ENCODE measurements around the gene LINGO3. TPM values are rescaled to one million over a fixed set of nuclear protein-coding genes. Genes with fewer than 3 reads are reported as not detected.

The LINGO3 gene
- polyA plus RNA-seq, 1 donor (not counting 4 experiments of a cell fraction or from before 2014, with no cell fraction given): not detected

DNA sequence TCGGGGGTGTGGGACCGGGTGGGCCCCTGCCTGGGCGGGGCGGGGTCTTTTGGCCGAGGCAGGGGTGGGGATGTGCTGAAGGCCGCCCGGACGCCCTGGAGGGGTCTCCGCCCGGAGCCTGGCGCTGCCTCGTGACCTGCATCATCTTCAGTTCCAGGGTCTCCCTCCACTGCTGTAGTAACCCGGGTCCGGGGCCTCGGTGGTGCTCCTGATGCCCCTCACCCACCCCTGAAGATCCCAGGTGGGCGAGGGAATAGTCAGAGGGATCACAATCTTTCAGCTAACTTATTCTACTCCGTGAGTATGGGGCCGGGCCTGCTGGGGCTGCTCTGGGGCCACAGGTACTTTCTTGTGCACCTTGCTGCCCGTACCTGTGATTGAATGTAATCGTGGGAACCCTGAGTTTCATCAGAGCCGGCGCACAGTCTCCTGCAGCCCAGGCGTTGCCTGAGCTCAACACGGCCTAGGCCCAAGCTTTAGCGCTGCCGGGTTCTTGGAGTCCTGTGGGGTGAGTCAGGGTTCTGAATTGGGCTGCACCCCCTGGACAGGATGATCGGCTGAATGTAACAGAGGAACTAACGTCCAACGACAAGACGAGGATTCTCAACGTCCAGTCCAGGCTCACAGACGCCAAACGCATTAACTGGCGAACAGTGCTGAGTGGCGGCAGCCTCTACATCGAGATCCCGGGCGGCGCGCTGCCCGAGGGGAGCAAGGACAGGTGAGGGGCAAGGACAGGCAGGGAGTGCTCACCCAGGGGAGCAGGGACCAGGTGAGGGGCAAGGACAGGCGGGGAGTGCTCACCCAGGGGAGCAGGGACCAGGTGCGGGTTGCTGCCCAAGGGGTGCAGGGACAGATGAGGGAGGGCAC is 36.5 kb downstream of the LINGO3 start:
- dilution Hi-C loops (cut with MboI; ENCODE audit: extremely low pct_ligation_motif_present, low sequenced_read_pairs): no loop called here
- Histone ChIP-seq H3K36me3 (ENCODE audit: control insufficient read depth in 2 of 2, extremely low read depth in 1 of 2, insufficient read depth in 2 of 2, low read length in 2 of 2) (peaks cover 11 to 16% of the 10 kb centered on the region in 2 experiments), H3K9me3 (ENCODE audit: control insufficient read depth, low read depth, low read length) (no peaks in the 10 kb centered on the region), H4K20me1 (ENCODE audit: control insufficient read depth, extremely low read depth, insufficient read depth, low read length) (peaks cover 33% of the 10 kb centered on the region), H3K27me3 (ENCODE audit: control insufficient read depth, extremely low read depth, insufficient read depth, low read length) (no peaks in the 10 kb centered on the region), H3K27ac (ENCODE audit: control insufficient read depth, insufficient read depth, low read length) (peak overlapping the region; percentile 75), H3K4me3 (ENCODE audit: control insufficient read depth in 2 of 3, extremely low read depth in 1 of 3, insufficient read depth in 2 of 3, low read depth in 1 of 3, low read length in 3 of 3) (peak overlapping the region; percentile 65 to 99 (median 76)), H3K9ac (ENCODE audit: control insufficient read depth, extremely low read depth, insufficient read depth, low read length) (peak overlapping the region; percentile 93), H2AFZ (ENCODE audit: control insufficient read depth, low read length) (no peak overlapping the region), H3K79me2 (ENCODE audit: control insufficient read depth, insufficient read depth, low read length) (peaks cover 44% of the 10 kb centered on the region), H3K4me2 (ENCODE audit: control insufficient read depth, extremely low read depth, insufficient read depth, low read depth, low read length) (peak overlapping the region; percentile 92), H3K9me1 (ENCODE audit: control insufficient read depth, extremely low read depth, insufficient read depth, low read length) (no peaks in the 10 kb centered on the region), H3K4me1 (ENCODE audit: control insufficient read depth, extremely low read depth, insufficient read depth, low read length) (peaks cover 18% of the 10 kb centered on the region)
- DNase-seq (ENCODE audit: low read depth, low spot score) (no peak), FAIRE-seq (peak; percentile 56)
- TF ChIP-seq EZH2 (IDR thresholded peaks at IDR 0.05; ENCODE audit: low read length) (no peak), CTCF (optimal IDR thresholded peaks at IDR 0.05 in 1 of 3, IDR thresholded peaks at IDR 0.05 in 1 of 3, conservative IDR thresholded peaks at IDR 0.05 in 1 of 3; ENCODE audit: extremely low read depth in 1 of 3, insufficient read depth in 2 of 3, low read length in 3 of 3) (no peak)

DNA sequence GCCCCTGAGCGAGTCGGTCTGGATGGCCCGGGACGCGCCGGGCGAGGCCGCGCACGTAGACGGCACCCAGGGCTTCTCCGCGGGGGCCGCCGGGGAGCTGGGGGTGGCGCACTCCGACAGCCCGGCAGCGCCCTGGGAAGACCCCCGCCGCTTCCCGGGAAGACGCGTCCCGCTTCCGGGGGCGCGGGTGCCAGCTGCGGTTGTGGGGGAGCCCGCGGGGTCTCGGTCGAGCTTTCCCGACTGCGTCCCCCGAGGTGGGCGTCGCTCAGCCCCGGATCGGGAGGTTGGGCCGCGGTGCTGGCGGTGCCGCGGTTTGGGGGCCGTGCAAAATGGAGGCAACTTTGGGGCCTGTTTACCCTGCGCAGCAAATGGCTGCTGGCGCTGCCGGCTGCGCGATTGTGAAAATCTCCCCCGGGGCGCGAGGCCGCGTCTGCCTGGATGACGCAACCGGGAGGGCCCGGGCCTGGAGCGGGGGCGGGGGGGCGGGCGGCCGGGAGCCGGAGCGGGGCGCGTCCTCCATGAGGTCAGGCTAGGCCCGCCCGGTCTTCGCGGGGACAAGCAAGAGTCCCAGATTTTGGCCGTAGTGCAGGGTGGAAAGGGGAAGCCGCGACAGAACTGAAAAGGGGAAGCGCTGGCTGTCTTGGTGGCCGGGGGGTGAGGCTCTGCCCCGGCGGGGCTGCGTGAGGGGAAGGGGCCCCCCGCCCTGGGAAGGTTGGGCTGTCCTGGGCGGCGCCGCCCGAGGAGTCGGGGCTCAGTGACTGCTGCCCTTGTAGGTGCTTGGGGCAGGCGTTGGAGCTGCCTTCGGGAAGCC is 37.3 kb downstream of the LINGO3 start:
- FAIRE-seq: no peak
- Histone ChIP-seq H4K20me1 (ENCODE audit: control insufficient read depth, extremely low read depth, insufficient read depth, low read length) (peaks cover 33% of the 10 kb centered on the region), H3K4me3 (ENCODE audit: control insufficient read depth in 2 of 3, extremely low read depth in 1 of 3, insufficient read depth in 2 of 3, low read depth in 1 of 3, low read length in 3 of 3) (peak overlapping the region; percentile 89 to 99 (median 93)), H2AFZ (ENCODE audit: control insufficient read depth, low read length) (no peak overlapping the region), H3K4me1 (ENCODE audit: control insufficient read depth, extremely low read depth, insufficient read depth, low read length) (peaks cover 18% of the 10 kb centered on the region), H3K79me2 (ENCODE audit: control insufficient read depth, insufficient read depth, low read length) (peaks cover 44% of the 10 kb centered on the region), H3K9ac (ENCODE audit: control insufficient read depth, extremely low read depth, insufficient read depth, low read length) (peak overlapping the region; percentile 93), H3K9me1 (ENCODE audit: control insufficient read depth, extremely low read depth, insufficient read depth, low read length) (no peaks in the 10 kb centered on the region), H3K36me3 (ENCODE audit: control insufficient read depth in 2 of 2, extremely low read depth in 1 of 2, insufficient read depth in 2 of 2, low read length in 2 of 2) (peaks cover 11 to 16% of the 10 kb centered on the region in 2 experiments), H3K27ac (ENCODE audit: control insufficient read depth, insufficient read depth, low read length) (peak overlapping the region; percentile 79), H3K4me2 (ENCODE audit: control insufficient read depth, extremely low read depth, insufficient read depth, low read depth, low read length) (peak overlapping the region; percentile 92), H3K27me3 (ENCODE audit: control insufficient read depth, extremely low read depth, insufficient read depth, low read length) (no peaks in the 10 kb centered on the region), H3K9me3 (ENCODE audit: control insufficient read depth, low read depth, low read length) (no peaks in the 10 kb centered on the region)
- DNase-seq (ENCODE audit: low read depth, low spot score): no peak
- dilution Hi-C loops (cut with MboI; ENCODE audit: extremely low pct_ligation_motif_present, low sequenced_read_pairs): no loop called here
- TF ChIP-seq CTCF (optimal IDR thresholded peaks at IDR 0.05 in 1 of 3, IDR thresholded peaks at IDR 0.05 in 1 of 3, conservative IDR thresholded peaks at IDR 0.05 in 1 of 3; ENCODE audit: extremely low read depth in 1 of 3, insufficient read depth in 2 of 3, low read length in 3 of 3) (no peak), EZH2 (IDR thresholded peaks at IDR 0.05; ENCODE audit: low read length) (no peak)

Measured in keratinocyte (primary cell).